ENCODE results near the gene VWC2L. TPM values are rescaled to one million over a fixed set of nuclear protein-coding genes. Genes with fewer than 3 reads are reported as not detected.

VWC2L gene
- total and polyA plus RNA-seq, 10 of the 15 experiments (the other 5 are each of a cell fraction or from before 2014, with no cell fraction given) = not detected

- no peak for TF ChIP-seq LARP7 (IDR thresholded peaks at IDR 0.05)
Measured at GRCh38 chr2:214482728-214483127, 71.9 kb downstream of the VWC2L start (continued).

GRCh38 chr2:214484239-214484638, 73.4 kb downstream of the VWC2L start:
- CTCF ChIA-PET = no interaction called here
- Histone ChIP-seq H3K4me3 (no peak overlapping the region), H3K9ac (ENCODE audit: control insufficient read depth, insufficient read depth, low read length) (no peak overlapping the region), H3K4me1 (ENCODE audit: control insufficient read depth, insufficient read depth, low read length) (no peaks in the 10 kb centered on the region), H3K27me3 (replicated peaks in 1 of 2; ENCODE audit: control insufficient read depth in 2 of 2, insufficient read depth in 2 of 2, low read length in 1 of 2) (no peaks in the 10 kb centered on the region), H3K27ac (ENCODE audit: control insufficient read depth, insufficient read depth) (no peak overlapping the region), H4K20me1 (ENCODE audit: control insufficient read depth, insufficient read depth) (no peaks in the 10 kb centered on the region), H2AFZ (ENCODE audit: control insufficient read depth, low read depth, low read length) (no peak overlapping the region), H3K79me2 (ENCODE audit: control insufficient read depth, insufficient read depth, low read length) (no peaks in the 10 kb centered on the region), H3K9me3 (replicated peaks; ENCODE audit: control insufficient read depth, insufficient read depth, low read length) (no peaks in the 10 kb centered on the region), H3K36me3 (ENCODE audit: control insufficient read depth in 2 of 2, insufficient read depth in 2 of 2, low read length in 1 of 2) (no peaks in the 10 kb centered on the region), H3K4me2 (ENCODE audit: control insufficient read depth, insufficient read depth) (no peak overlapping the region)
- BruUV-seq (replicated peaks) = no TSS peak
- ATAC-seq (no peak), DNase-seq (ENCODE audit: low read depth, low spot score) (no peak), FAIRE-seq (no peak)
- in situ Hi-C loops (cut with MboI) = no loop called here
- WGBS (ENCODE audit: insufficient coverage, insufficient replicate concordance, low lambda C conversion rate, missing lambda C conversion rate) = 34% methylated on average over 3 of the region's 3 CpGs
- POLR2A ChIA-PET = interaction anchor here (0.6 kb wide), 1 partner anchor 549 kb away, joined by 3 read pairs; no protein-coding TSS in a partner anchor
- intact Hi-C loops (cut with micrococcal nuclease; ENCODE audit: unreplicated experiment) = no loop called here
- RAD21 ChIA-PET (ENCODE audit: unreplicated experiment) = no interaction called here
- SMC1A ChIA-PET (ENCODE audit: uncharacterized antibody, unreplicated experiment) = interaction anchor here (0.8 kb wide), 1 partner anchor 19 kb away, joined by 3 read pairs; no protein-coding TSS in a partner anchor
- TF ChIP-seq ZBTB33 (IDR thresholded peaks at IDR 0.05) = no peak
- TF ChIP-seq HSF1 (IDR thresholded peaks at IDR 0.05; ENCODE audit: low read depth, low read length) = no peak
- no peak for TF ChIP-seq KLF5 (IDR thresholded peaks at IDR 0.05; ENCODE audit: partially characterized antibody)
- no peak for TF ChIP-seq JUNB (IDR thresholded peaks at IDR 0.05)
- TF ChIP-seq NKRF (conservative IDR thresholded peaks at IDR 0.05) = no peak
- TF ChIP-seq E2F8 (IDR thresholded peaks at IDR 0.05; ENCODE audit: low read depth, partially characterized antibody) = no peak
- no peak for TF ChIP-seq IKZF2 (IDR thresholded peaks at IDR 0.05)
- no peak for TF ChIP-seq ASH2L (IDR thresholded peaks at IDR 0.05; ENCODE audit: borderline replicate concordance, low read depth)
- TF ChIP-seq WRNIP1 (IDR thresholded peaks at IDR 0.05; ENCODE audit: borderline replicate concordance, low read depth, low read length) = no peak
- no peak for TF ChIP-seq STAT1 (conservative IDR thresholded peaks at IDR 0.05)
- no peak for TF ChIP-seq NR2F1 (conservative IDR thresholded peaks at IDR 0.05)
- TF ChIP-seq YY1 (IDR thresholded peaks at IDR 0.05; ENCODE audit: low read depth, low read length) = no peak
- no peak for TF ChIP-seq PAX5 (IDR thresholded peaks at IDR 0.05; ENCODE audit: borderline replicate concordance, low read depth, low read length)
- no peak for TF ChIP-seq ZNF207 (IDR thresholded peaks at IDR 0.05; ENCODE audit: borderline replicate concordance)
- TF ChIP-seq NR2C2 (IDR thresholded peaks at IDR 0.05; ENCODE audit: borderline replicate concordance, control insufficient read depth, insufficient read length, low read depth) = no peak
- TF ChIP-seq SMARCA5 (IDR thresholded peaks at IDR 0.05) = no peak
